Ramos (cell line): Measurements from ENCODE around the gene C20orf204.

Experiments used
- in situ Hi-C: fragments of 300-500 bp; cut with MboI; formaldehyde crosslinking; loops from one replicate; pipeline ENCODE4 v1.14.3; 2022; ENCODE audit warnings: low sequenced_read_pairs; ENCODE audit not compliant: unreplicated experiment

C20orf204 gene

GRCh38 chr20:64052987-64053840, 17.2 kb downstream of the C20orf204 start:
- in situ Hi-C loops, result no loop called here

DNA sequence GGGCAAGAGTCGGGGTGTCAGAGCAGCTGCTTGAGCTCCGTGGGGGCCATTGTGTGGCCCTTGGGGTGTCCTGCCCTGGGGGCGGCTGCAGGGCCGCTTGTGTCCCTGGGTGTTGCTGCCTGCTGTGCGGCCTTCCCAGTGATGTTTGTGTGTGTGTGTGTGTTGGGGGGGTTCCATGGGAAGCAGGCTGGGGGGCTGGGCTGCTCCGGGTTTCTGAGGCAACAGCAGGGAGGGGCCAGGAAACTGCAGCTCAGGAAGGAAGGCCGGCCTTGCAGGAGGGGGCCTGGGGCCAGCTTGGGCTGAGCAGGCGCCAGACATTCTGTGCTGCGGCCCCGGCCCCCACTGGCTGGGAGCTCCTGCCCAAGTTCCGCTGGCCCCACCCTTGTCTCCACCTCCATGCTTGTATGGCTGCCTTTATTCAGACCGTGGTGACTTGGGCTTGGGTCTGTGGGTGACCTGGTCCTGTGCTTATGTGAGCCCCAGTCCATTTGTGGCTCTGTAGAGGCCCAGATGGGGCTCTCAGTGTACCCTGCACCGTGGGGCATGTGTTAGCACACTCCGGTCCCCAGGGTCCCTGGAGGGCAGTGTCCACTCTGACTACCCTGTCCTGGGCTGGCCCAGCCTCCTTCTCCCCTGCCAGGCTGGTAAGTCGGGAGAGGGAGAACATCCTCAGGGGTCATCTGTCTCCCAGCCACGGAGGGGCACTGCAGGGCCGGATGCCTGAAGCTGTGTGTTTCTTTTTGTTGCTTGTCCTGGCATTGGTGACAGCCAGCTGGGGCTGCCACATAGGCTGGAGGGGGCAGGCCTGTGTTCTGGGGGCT, 18.1 kb downstream of the C20orf204 start:
- in situ Hi-C loops, result no loop called here

GRCh38 chr20:64055396-64055892, 19.5 kb downstream of the C20orf204 start:
- in situ Hi-C loops, result no loop called here

DNA sequence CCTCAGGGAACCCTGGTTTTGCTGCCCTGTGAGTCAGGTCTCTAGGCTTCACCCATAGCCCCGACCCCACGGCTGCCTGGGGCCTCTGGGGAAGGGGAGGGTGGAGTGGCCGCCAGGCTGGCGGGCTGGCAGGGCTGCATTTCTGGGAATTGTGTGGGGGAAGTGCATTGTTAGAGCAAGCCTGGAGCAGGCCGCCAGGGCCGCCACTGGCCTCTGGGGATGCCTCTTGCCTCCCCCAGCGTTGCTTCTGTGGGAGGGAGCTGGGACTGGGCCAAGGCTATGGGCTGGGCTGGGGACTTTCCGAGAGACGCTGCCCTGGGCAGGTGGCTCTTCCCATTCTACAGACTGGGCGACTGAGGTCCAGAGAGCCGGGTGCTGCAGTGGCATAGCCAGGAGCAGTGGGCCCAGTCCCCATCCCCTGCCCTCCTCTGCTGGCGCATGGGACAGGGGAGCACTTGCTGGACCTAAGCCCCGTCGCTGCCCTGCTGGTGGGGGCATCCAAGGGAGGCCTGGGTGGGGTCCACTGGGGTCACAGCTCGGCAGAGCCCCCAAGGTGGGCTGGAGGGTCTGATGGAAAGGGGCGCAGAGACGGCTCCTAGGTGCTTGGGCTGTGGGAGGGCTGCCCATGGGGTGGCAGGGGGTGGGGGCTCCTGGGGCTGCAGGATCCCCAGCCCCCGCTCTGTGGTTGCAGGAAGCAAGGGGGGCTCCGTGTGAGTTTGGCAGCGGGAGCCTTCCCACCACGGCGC, 20.1 kb downstream of the C20orf204 start:
- in situ Hi-C loops, result no loop called here

GRCh38 chr20:64056639-64056888, 20.6 kb downstream of the C20orf204 start:
- in situ Hi-C loops, result no loop called here

- in situ Hi-C loops, result no loop called here
Observed at GRCh38 chr20:64056889-64057627, 21.1 kb downstream of the C20orf204 start.

- in situ Hi-C loops, result no loop called here
Observed at GRCh38 chr20:64057628-64058498, 21.9 kb downstream of the C20orf204 start.

DNA sequence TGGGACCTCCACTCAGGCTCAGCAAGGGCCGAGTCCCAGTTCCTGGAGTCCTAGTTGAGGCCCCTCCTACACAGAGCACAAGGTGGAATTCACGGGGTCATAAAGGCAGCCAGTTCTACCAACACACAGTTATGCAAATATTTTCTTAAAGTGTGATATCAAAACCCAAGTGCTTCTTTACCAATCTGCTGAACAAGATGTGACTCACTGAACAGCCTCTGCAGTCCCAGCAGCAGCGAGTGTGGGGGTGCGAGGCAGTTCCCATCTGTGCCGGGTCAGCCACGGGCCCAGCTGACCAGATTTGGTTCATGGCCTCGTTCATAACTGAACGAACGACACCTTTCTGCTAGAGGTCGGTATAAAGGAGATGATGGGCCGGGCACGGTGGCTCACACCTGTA, 22.6 kb downstream of the C20orf204 start:
- in situ Hi-C loops, result no loop called here

DNA sequence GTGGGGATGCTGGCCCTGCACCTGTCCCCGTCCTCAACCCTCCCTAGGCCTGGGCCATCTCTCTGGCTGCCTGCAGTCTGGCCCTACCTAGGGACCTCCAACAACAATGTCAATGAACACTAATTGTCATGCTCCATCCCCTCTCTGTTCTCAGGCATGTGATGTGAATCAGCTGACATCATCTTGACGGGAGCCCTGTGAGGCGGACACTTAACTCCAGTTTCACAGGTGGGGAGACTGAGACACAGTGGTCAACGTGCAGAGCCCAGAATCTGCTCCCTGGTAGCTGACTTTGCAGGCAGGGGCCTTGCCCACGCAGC, 26.3 kb downstream of the C20orf204 start:
- in situ Hi-C loops, result no loop called here

GRCh38 chr20:64062596-64063388, 26.8 kb downstream of the C20orf204 start, which contains the start of gene TCEA2:
TCEA2 (plus strand) TSS chr20:64063198; CDS start chr20:64063313, 115 bp downstream.
- in situ Hi-C loops, result no loop called here

- in situ Hi-C loops, result no loop called here
Observed at GRCh38 chr20:64063389-64064144, 27.6 kb downstream of the C20orf204 start.

GRCh38 chr20:64064145-64064698, 28.2 kb downstream of the C20orf204 start:
- in situ Hi-C loops, result no loop called here

GRCh38 chr20:64065062-64065973, 29.3 kb downstream of the C20orf204 start:
- in situ Hi-C loops, result no loop called here

DNA sequence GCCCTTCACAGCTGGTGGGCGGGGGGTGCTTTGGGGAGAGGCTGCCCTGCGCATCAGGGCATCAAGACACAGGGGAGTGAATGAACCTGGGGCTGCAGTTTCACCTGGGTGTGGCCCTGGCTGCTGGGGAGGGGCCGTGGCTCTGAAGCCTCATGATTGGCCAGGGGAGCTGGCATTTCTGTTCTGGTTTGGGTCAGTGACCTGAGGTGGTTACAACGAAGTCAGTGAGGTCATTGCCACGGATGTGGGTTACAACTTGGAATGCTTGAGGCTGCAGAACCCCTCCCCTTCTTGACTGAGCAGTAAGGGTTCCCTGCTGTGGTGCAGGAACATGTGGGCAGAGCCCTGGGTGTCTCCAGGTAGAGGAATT, 30.0 kb downstream of the C20orf204 start:
- in situ Hi-C loops, result no loop called here

- in situ Hi-C loops, result no loop called here
Observed at GRCh38 chr20:64067005-64067632, 31.1 kb downstream of the C20orf204 start.

DNA sequence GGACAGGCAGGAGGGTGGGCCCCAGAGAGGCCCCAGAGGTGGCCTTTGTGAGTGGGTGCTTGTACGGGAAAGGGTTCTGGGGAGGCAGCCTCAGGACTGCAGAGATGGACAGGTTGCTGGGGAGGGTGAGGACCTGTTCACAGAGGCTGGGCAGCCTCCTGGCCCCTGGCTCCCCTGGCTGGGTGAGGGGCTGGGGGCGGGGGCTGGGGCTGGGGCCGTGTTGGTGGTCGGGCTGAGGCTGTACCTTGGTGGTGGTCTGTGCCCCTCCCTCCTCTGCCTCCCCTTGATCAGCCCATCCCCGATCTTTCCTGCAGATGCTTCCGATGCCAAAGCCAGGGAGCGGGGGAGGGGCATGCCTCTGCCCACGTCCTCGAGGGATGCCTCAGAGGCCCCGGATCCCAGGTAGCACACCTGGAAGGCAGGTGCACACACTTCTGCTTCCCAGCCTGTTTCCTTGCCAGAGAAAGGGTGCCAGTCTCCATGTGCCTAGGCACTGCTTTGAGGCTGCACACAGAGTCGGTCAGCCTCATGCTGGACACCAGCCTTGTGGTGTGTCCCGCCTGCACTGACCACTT, 31.8 kb downstream of the C20orf204 start:
- in situ Hi-C loops, result no loop called here
